Spleen (tissue), 11 donors: ENCODE results near the gene ZCCHC10. TPM values are rescaled to one million over a fixed set of nuclear protein-coding genes. Genes with fewer than 3 reads are reported as not detected.
"Not testable (repeated sequence)": the region's sequence is repeated elsewhere in the genome, so short reads cannot be mapped to it uniquely, and the experiment has no call there.

Source experiments
- DNase-seq: peaks from one replicate; pipeline ENCODE4 v3.0.0-alpha.2; 2020
- H3K27ac ChIP-seq, 8 donors: fragments of 200-600 bp; sonication (generic) in 7 of 8; 1 replicate in 4 of 8; 2 replicates in 4 of 8; pipeline versions ENCODE4 v1.5.0 to v1.8.0; 2016 to 2021; ENCODE audit warnings: inconsistent platforms in 4 of 8, mild to moderate bottlenecking in 4 of 8, moderate library complexity in 1 of 8
- H3K27me3 ChIP-seq, 7 donors: fragments of 200-600 bp; sonication (generic) in 6 of 7; replicated peaks in 1 of 7; 1 replicate in 4 of 7; 2 replicates in 3 of 7; pipeline versions ENCODE4 v1.5.0 to v1.8.0; 2016 to 2021; ENCODE audit warnings: inconsistent platforms in 3 of 7, mild to moderate bottlenecking in 1 of 7
- H3K36me3 ChIP-seq, 6 donors: fragments of 200-600 bp; sonication (generic) in 5 of 6; 1 replicate in 4 of 6; 2 replicates in 2 of 6; pipeline versions ENCODE4 v1.5.0 to v1.8.0; 2016 to 2021; ENCODE audit warnings: inconsistent platforms in 2 of 6
- H3K4me1 ChIP-seq, 6 donors: fragments of 200-600 bp; sonication (generic) in 5 of 6; 1 replicate in 3 of 6; 2 replicates in 3 of 6; pipeline versions ENCODE4 v1.5.0 to v1.8.0; 2016 to 2021; ENCODE audit warnings: inconsistent platforms in 3 of 6
- H3K4me3 ChIP-seq, 8 donors: fragments of 200-600 bp; sonication (generic) in 7 of 8; 1 replicate in 4 of 8; 2 replicates in 4 of 8; pipeline versions ENCODE4 v1.5.0 to v1.8.0; 2016 to 2021; ENCODE audit warnings: inconsistent platforms in 4 of 8, mild to moderate bottlenecking in 4 of 8, moderate library complexity in 2 of 8
- H3K9me3 ChIP-seq, 8 donors: fragments of 200-600 bp; sonication (generic) in 7 of 8; 1 replicate in 4 of 8; 2 replicates in 4 of 8; pipeline versions ENCODE4 v1.5.0 to v1.8.0; 2016 to 2021; ENCODE audit warnings: inconsistent platforms in 4 of 8
- POLR2A ChIP-seq, 3 donors: fragments of 450-650 bp; IDR thresholded peaks; one replicate each; pipeline ENCODE4 v1.5.1; 2017; ENCODE audit warnings: antibody characterized with exemption in 3 of 3, mild to moderate bottlenecking in 1 of 3
- POLR2AphosphoS5 ChIP-seq, 3 donors: sonication (generic); formaldehyde crosslinking; IDR thresholded peaks; one replicate each; pipeline ENCODE4 v1.5.1; 2017; ENCODE audit warnings: antibody characterized with exemption in 3 of 3
- WGBS, 5 donors: extraction: QIAGEN DNeasy Blood & Tissue Kit in 3 of 5; methylation state at CpG; one replicate each; pipeline versions ENCODE4 v1.1.5 to v1.1.7; 2013 to 2018; 5-methylcytosine and 5-hydroxymethylcytosine counted together
- intact Hi-C: fragments of 100-400 bp; cut with DNase I; formaldehyde crosslinking; loops from one replicate; pipeline ENCODE4 v1.15.0; 2023; ENCODE audit warnings: low total_unique reads
- polyA plus RNA-seq, 3 donors: library from polyadenylated mRNA; stranded (reverse); fragments of 200-250 nt; gene quantifications; one replicate each; pipeline ENCODE4 v1.2.1, GENCODE V29; 2013
- total RNA-seq, 7 donors: library from RNA; depleted of rRNA in 3 of 7; stranded (reverse); fragments of >200 nt in 3 of 7; fragmentation: NEBNext Ultra II Directional in 4 of 7; extraction: Animal tissue kit (Norgen Biotek cat#: 25700) in 4 of 7; gene quantifications; one replicate each; pipeline versions ENCODE4 v1.1.0 to v1.2.1, GENCODE V29; 2016 to 2021
- TF ChIP-seq, protein P1 (sequence below), 11 experiments: fragments of 200-600 bp in 7 of 11; fragments of 450-650 bp in 4 of 11; sonication (generic) in 4 of 11; IDR thresholded peaks in 8 of 11; conservative IDR thresholded peaks in 3 of 11; 1 replicate in 7 of 11; 2 replicates in 4 of 11; pipeline versions ENCODE4 v1.4.0 to v1.8.0; 2016 to 2021; ENCODE audit warnings: antibody characterized with exemption in 11 of 11, inconsistent platforms in 4 of 11, mild to moderate bottlenecking in 1 of 11
- donor health status: healthy with polysubstance abuse.
- donor health status: DM: no; HTN: no; CAD: no; lungs with moderate emphysema.
- donor health status: DM: no; HTN: no; CAD: no.
- donor health status: Bipolar disorder and iron deficiency.
- donor health status: healthy.
- donor health status: DM: no; HTN: no; CAD: no.
- donor health status: DM: yes; HTN: yes; CAD: no.

ZCCHC10 gene
- total and polyA plus RNA-seq, 10 donors, result 16.2 to 34.5 (median 20.8) TPM

- TF ChIP-seq POLR2AphosphoS5 (IDR thresholded peaks at IDR 0.05) (peak in 1 of 3 donors; percentile 66), POLR2A (IDR thresholded peaks at IDR 0.05) (no peak)
- Histone ChIP-seq H3K4me1 (peaks cover 16 to 58% (median 50%) of the 10 kb centered on the region in 6 donors), H3K27me3 (no peaks in the 10 kb centered on the region), H3K9me3 (no peaks in the 10 kb centered on the region), H3K36me3 (peaks cover 0 to 12% (median 0%) of the 10 kb centered on the region in 6 donors), H3K4me3 (peak overlapping the region; percentile 62 to 95 (median 68)), H3K27ac (peak overlapping the region; percentile 97 to 100 (median 99))
- intact Hi-C loops, result no loop called here
- DNase-seq, result no peak
- 0 to 1% (median 1%) methylated on average over 21 of the region's 21 CpGs for WGBS, 5 donors
Observed at GRCh38 chr5:132962429-132963021, 63.8 kb downstream of the ZCCHC10 start.

DNA sequence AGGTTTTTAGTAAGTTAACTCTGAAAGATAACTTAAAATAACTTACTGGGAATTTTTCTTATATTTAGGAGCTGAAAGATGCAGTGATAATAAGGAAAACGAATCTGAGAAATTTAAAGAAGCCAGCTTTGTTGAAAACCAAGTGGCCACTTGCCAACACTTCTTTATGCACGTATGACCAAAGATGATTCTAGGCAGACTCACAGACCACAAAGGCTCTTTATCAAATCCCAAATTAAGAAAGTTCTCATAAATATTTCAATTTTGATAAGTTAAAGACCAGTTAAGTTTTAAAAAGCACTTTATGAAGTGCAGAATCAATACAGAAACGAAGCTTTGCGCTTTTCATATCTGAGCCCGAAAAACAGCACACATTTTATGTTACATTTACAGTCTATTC, 64.5 kb downstream of the ZCCHC10 start:
- H3K27me3 ChIP-seq, result no peaks in the 10 kb centered on the region
- intact Hi-C loops, result no loop called here
- no peaks in the 10 kb centered on the region for H3K9me3 ChIP-seq
- TF ChIP-seq POLR2AphosphoS5 (IDR thresholded peaks at IDR 0.05) (no peak), POLR2A (IDR thresholded peaks at IDR 0.05) (no peak)
- TF ChIP-seq, protein P1, sequence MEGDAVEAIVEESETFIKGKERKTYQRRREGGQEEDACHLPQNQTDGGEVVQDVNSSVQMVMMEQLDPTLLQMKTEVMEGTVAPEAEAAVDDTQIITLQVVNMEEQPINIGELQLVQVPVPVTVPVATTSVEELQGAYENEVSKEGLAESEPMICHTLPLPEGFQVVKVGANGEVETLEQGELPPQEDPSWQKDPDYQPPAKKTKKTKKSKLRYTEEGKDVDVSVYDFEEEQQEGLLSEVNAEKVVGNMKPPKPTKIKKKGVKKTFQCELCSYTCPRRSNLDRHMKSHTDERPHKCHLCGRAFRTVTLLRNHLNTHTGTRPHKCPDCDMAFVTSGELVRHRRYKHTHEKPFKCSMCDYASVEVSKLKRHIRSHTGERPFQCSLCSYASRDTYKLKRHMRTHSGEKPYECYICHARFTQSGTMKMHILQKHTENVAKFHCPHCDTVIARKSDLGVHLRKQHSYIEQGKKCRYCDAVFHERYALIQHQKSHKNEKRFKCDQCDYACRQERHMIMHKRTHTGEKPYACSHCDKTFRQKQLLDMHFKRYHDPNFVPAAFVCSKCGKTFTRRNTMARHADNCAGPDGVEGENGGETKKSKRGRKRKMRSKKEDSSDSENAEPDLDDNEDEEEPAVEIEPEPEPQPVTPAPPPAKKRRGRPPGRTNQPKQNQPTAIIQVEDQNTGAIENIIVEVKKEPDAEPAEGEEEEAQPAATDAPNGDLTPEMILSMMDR (IDR thresholded peaks at IDR 0.05 in 8 of 11, conservative IDR thresholded peaks at IDR 0.05 in 3 of 11), result no peak
- DNase-seq, result no peak
- H3K4me1 ChIP-seq, result peaks cover 16 to 65% (median 56%) of the 10 kb centered on the region in 6 donors
- peak overlapping the region; percentile 62 to 95 (median 68) for H3K4me3 ChIP-seq
- 12 to 19% (median 18%) methylated on average over 5 of the region's 5 CpGs for whole genome bisulfite sequencing, 5 donors
- H3K36me3 ChIP-seq, result peaks cover 0 to 18% (median 0%) of the 10 kb centered on the region in 6 donors
- peak overlapping the region; percentile 97 to 100 (median 99) for H3K27ac ChIP-seq

DNA sequence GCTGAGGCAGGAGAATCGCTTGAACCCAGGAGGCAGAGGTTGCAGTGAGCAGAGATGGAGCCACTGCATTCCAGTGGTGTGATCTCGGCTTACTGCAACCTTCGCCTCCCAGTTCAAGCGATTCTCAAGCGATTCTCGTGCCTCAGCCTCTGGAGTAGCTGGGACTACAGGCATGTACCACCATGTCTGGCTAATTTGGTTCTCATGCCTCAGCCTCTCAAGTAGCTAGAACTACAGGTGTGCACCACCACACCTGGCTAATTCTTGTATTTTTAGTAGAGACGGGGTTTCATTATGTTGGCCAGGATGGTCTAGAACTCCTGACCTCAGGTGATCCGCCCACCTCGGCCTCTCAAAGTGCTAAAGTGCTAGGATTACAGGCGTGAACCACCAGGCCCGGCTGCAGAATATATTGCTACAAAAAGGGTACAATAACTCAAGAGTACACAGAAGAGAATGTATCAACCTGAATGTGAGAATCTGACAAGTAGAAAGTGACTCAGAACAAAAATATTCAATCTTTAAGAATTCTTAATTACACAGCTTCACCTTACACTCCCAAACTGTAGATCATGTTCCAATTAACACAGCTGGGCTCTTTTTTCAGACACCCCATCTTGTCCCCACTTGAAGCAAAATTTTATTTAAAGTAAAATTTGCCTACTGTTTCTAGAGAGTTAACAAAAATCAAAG, 65.1 kb downstream of the ZCCHC10 start:
- peak overlapping the region in 4 of 8 donors; percentile 68 to 95 (median 76) for H3K4me3 ChIP-seq

DNA sequence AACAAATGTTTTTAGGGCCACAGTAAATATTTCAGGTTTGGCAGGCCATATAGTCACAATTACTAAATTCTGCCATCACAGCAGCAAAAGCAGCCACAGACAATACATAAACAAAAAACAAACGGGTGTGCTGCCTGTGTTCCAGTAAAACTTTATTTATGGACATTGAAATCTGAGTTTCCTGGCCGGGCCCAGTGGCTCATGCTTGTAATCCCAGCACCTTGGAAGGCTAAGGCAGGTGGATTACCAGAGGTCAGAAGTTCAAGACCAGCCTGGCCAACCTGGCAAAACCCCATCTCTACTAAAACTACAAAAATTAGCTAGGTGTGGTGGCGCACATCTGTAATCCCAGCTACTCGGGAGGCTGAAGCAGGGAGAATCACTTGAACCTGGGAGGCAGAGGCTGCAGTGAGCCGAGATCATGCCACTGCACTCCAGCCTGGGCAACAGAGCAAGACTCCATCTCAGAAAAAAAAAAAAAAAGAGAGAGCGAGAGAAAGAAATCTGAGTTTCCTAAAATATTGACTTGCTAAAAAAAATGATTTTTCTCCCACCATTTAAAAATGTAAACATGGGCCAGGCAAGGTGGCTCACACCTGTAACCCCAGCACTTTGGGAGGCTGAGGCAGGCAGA, 70.1 kb downstream of the ZCCHC10 start:
- intact Hi-C loops, H3K4me3 ChIP-seq, H3K9me3 ChIP-seq, H3K27ac ChIP-seq, H3K27me3 ChIP-seq, DNase-seq: not testable (repeated sequence)
- WGBS, 5 donors, result 91 to 94% (median 93%) methylated on average over 6 of the region's 6 CpGs
- Histone ChIP-seq H3K4me1 (peaks cover 17 to 92% (median 63%) of the 10 kb centered on the region in 6 donors), H3K36me3 (peaks cover 0 to 48% (median 5%) of the 10 kb centered on the region in 6 donors)

More for the DNA sequence above, 65.1 kb downstream of the ZCCHC10 start:
- WGBS, 5 donors, result 93 to 97% (median 95%) methylated on average over 10 to 11 of the region's 11 CpGs
- intact Hi-C loops, DNase-seq, H3K27me3 ChIP-seq, H3K9me3 ChIP-seq: not testable (repeated sequence)
- peak overlapping the region in 6 of 8 donors; percentile 97 to 100 (median 99) for H3K27ac ChIP-seq
- H3K4me1 ChIP-seq, result peaks cover 16 to 69% (median 59%) of the 10 kb centered on the region in 6 donors
- peaks cover 0 to 18% (median 0%) of the 10 kb centered on the region in 6 donors for H3K36me3 ChIP-seq

DNA sequence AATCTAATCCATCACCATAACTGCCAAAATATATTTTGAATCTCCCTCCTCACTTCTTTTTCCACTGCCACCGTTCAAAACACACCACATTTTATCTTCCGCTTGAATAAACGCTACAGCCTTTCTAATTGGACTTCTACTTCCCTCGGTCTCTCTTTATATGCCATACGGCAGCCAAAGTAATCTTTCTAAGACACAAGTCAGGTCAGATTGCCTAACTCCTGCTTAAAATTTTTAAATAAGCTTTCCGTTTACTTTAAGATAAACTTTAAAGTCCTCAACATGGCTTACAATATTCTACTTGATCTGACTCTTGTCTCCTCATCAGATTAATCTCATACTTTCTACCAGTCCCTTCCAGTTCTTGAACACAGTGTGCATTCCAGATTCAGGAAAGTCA, 72.6 kb downstream of the ZCCHC10 start:
- DNase-seq, result no peak

More for the DNA sequence above, 72.6 kb downstream of the ZCCHC10 start:
- peaks cover 0 to 55% (median 5%) of the 10 kb centered on the region in 6 donors for H3K36me3 ChIP-seq
- TF ChIP-seq, protein P1 (IDR thresholded peaks at IDR 0.05 in 8 of 11, conservative IDR thresholded peaks at IDR 0.05 in 3 of 11), result no peak
- TF ChIP-seq POLR2AphosphoS5 (IDR thresholded peaks at IDR 0.05) (no peak), POLR2A (IDR thresholded peaks at IDR 0.05) (no peak)
- no peaks in the 10 kb centered on the region for H3K27me3 ChIP-seq
- 80 to 85% (median 83%) methylated on average over 6 of the region's 6 CpGs for WGBS, 5 donors
- intact Hi-C loops, result no loop called here
- H3K4me3 ChIP-seq, result no peak overlapping the region
- H3K9me3 ChIP-seq, result peaks cover 0 to 4% (median 0%) of the 10 kb centered on the region in 8 donors
- peaks cover 3 to 87% (median 41%) of the 10 kb centered on the region in 6 donors for H3K4me1 ChIP-seq
- H3K27ac ChIP-seq, result no peak overlapping the region
